WTC11 (cell line): ENCODE measurements around the gene PFDN5. TPM values are rescaled to one million over a fixed set of nuclear protein-coding genes. Genes with fewer than 3 reads are reported as not detected.

Experiments
- AFF4 ChIP-seq: sonication (generic); formaldehyde crosslinking; IDR thresholded peaks from 2 replicates; pipeline ENCODE4 v1.8.1; 2023; ENCODE audit warnings: mild to moderate bottlenecking, missing genetic modification reagents, borderline replicate concordance
- ARID4B ChIP-seq: sonication (generic); formaldehyde crosslinking; IDR thresholded peaks from 2 replicates; pipeline ENCODE4 v1.8.0; 2023; ENCODE audit warnings: missing genetic modification reagents, mild to moderate bottlenecking, borderline replicate concordance
- CDX4 ChIP-seq: fragments of 250-450 bp; sonication (Bioruptor Pico); IDR thresholded peaks from 2 replicates; pipeline ENCODE4 v1.9.0; 2021; ENCODE audit warnings: moderate library complexity, mild to moderate bottlenecking, inconsistent platforms, borderline replicate concordance
- CTCF ChIP-seq: fragments of 200-600 bp; IDR thresholded peaks from 2 replicates; pipeline ENCODE4 v1.8.0; 2022; ENCODE audit warnings: antibody characterized with exemption
- E2F5 ChIP-seq: sonication (generic); formaldehyde crosslinking; IDR thresholded peaks from 2 replicates; pipeline ENCODE4 v1.8.1; 2022; ENCODE audit warnings: mild to moderate bottlenecking, moderate library complexity, missing genetic modification reagents
- FOXP4 ChIP-seq: sonication (generic); formaldehyde crosslinking; IDR thresholded peaks from 2 replicates; pipeline ENCODE4 v1.8.0; 2022; ENCODE audit warnings: mild to moderate bottlenecking, missing genetic modification reagents
- NR1H2 ChIP-seq: sonication (generic); formaldehyde crosslinking; IDR thresholded peaks from 2 replicates; pipeline ENCODE4 v1.9.0; 2021; ENCODE audit warnings: mild to moderate bottlenecking, moderate library complexity, missing genetic modification reagents
- OVOL2 ChIP-seq: fragments of 250-450 bp; sonication (Bioruptor Pico); IDR thresholded peaks from 2 replicates; pipeline ENCODE4 v1.9.0; 2021; ENCODE audit warnings: mild to moderate bottlenecking, borderline replicate concordance
- PRDM15 ChIP-seq: sonication (generic); formaldehyde crosslinking; IDR thresholded peaks from 2 replicates; pipeline ENCODE4 v1.8.0; 2022; ENCODE audit warnings: missing genetic modification reagents
- SMAD3 ChIP-seq: sonication (generic); formaldehyde crosslinking; IDR thresholded peaks from 2 replicates; pipeline ENCODE4 v1.8.0; 2022; ENCODE audit warnings: missing genetic modification reagents, mild to moderate bottlenecking, borderline replicate concordance
- TCF7 ChIP-seq: sonication (generic); formaldehyde crosslinking; IDR thresholded peaks from 2 replicates; pipeline ENCODE4 v1.8.0; 2022; ENCODE audit warnings: mild to moderate bottlenecking, low read depth, missing genetic modification reagents, moderate library complexity
- ZNF121 ChIP-seq: sonication (generic); formaldehyde crosslinking; IDR thresholded peaks from 2 replicates; pipeline ENCODE4 v1.8.0; 2023; ENCODE audit warnings: missing genetic modification reagents
- ZNF532 ChIP-seq: fragments of 250-450 bp; sonication (Bioruptor Pico); IDR thresholded peaks from 2 replicates; pipeline ENCODE4 v1.9.0; 2021; ENCODE audit warnings: mild to moderate bottlenecking, borderline replicate concordance
- total RNA-seq: library from RNA; stranded (reverse); gene quantifications from 3 replicates; pipeline ENCODE4 v1.2.3, GENCODE V29; 2021

The PFDN5 gene
- total RNA-seq, 1 experiment from 2014 or later: 263 TPM

DNA sequence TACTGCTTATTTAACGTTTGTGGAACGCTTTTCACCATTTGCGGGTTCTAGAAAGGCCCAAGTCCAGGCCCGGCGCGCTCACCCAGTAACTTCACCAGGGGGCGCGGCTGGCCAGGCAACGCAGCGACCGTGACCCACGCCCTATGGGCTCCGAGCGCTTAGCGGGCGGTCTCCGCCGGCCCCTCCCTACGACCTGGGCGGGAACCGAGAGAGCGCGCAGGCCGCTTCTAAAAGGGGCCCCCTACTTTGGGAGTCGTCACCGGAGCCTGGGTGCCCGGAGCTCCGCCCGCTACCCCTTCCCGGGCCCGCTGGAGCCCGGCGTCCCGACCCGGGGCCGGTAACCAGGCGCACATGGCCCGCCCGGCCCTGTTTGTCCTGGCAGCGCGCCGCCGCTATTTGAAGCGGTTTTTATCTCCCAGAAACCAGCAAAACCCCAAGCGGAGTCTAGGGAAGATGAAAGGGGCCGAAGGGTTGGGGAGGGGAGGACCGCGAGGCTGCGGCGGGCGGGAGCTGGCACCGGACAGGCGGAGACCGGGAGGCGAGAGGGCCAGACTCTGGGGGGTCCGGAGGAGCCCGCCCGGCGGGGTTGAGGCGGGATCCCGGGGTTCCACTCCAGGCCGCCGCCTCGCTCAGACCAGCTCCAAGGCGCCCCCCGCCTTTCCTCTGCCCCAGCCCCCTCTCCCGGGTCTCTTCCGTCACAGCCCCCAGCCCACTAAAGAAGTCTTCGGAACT is 29.6 kb downstream of the PFDN5 start (continued):
- TF ChIP-seq PRDM15 (CRISPR knock-in tag) (peak; percentile 55; the same call in 1 of the 2 replicates), CDX4 (CRISPR knock-in tag) (no peak), CTCF (peak; percentile 35; the same call in 1 of the 2 replicates), SMAD3 (CRISPR knock-in tag) (0 out of 2 replicates have a peak, but pooled peaks have one; percentile 29), E2F5 (peak; percentile 73; the same call in 1 of the 2 replicates), NR1H2 (CRISPR knock-in tag) (no peak), AFF4 (CRISPR knock-in tag) (no peak), ARID4B (peak; percentile 64; the same call in 1 of the 2 replicates), ZNF121 (CRISPR knock-in tag) (no peak), ZNF532 (CRISPR knock-in tag) (no peak), FOXP4 (0 out of 2 replicates have a peak, but pooled peaks have one; percentile 23), TCF7 (CRISPR knock-in tag) (no peak), OVOL2 (CRISPR knock-in tag) (no peak)
